Right renal pelvis (tissue), 4 donors: Measurements from ENCODE around the gene RPS14. TPM values are rescaled to one million over a fixed set of nuclear protein-coding genes. Genes with fewer than 3 reads are reported as not detected.

Experiments used
- DNase-seq, 4 donors: peaks; one replicate each; pipeline ENCODE4 v3.0.0-alpha.2; 2013; ENCODE audit warnings: low read depth in 4 of 4, low spot score in 3 of 4, missing footprints in 1 of 4
- polyA plus RNA-seq, 4 donors: library from polyadenylated mRNA; unstranded; fragments of 120-200 nt; gene quantifications; one replicate each; pipeline ENCODE4 v1.2.1, GENCODE V29; 2013; ENCODE audit not compliant: insufficient read length in 4 of 4

The RPS14 gene
- polyA plus RNA-seq, 4 donors, result 1,712 to 2,075 (median 1,946) TPM

DNA sequence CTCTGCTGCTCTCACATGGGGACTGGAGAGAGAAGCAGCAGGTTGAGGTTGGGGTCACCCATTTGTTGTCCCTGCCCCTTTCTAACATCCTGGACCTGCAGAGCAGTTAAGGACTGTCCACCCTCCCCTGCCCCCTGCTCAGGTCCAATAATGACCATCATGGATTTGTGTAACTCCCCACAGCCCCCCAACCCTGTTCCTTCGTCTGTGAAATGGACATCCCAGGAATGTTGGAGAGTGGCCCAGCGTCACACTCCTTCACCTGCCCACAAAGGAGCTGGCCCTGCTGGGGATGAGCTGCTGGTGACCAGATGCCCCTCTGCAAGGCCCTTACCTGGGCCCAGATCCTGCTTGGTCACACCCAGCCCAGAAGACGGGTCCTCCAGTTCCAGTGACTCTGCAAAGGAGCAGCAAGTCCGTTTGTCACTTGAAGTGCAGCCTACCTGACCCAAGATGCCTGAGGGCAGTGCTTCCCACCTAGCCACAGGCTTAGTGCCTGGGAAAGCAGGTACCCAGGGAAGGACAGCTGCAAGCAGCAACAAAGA lies 47.2 kb downstream of the RPS14 start:
- no peak for DNase-seq

DNA sequence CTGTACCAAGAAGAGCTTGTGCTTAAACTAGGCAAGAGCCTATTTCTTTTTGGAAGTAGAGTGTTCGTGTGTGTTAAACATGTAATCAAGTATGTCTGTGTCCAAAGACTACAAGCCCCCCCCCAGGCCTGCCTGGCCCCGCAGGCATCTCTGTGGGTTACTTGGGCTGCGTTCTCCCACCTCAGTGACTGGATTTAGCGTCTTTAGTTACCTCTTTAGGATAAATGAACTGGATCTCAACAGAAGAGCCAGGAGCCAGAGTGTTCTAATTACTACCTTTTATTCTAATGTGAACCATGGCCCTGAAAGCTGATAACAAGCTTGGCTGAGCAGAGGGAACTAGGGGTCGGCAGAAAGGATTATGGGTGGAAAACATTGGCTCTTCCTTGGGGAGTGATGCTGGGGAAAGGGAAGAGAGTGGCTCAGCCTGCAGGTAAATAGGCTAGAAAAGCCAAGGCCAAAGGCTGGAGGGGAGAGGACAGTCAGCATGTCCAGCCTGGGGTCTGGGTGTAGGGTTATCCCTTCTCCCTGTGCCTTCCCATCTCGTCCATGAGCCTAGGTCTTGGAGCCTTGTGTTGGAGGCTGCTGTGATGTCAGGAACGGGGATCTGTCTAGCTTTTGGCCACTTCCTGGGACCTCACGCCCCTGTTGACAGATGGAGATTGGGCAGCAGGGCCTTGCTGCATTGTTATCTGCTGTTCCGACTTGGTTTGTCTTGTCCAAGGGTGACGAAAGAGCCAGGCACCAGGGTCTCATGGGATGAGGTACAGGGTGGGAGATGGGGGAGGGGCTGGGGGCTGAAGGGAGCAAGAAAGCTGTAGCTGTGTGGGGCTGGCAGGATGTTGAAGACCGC lies 47.9 kb downstream of the RPS14 start:
- DNase-seq, result no peak

DNA sequence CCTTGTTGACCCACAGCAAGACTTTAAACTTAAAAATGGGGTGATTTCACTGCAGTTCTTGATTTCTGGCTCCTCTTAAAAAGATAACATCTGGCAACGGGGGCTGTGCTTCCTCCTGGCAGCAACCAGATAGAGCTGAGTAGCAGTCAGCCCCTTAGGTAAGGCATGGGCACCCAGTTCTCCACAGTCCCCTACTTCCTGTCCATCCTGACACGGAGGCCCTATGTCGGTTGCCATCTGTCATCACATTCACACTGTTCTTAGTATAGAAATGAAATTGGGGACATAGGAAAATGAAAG lies 48.5 kb downstream of the RPS14 start:
- no peak for DNase-seq

DNA sequence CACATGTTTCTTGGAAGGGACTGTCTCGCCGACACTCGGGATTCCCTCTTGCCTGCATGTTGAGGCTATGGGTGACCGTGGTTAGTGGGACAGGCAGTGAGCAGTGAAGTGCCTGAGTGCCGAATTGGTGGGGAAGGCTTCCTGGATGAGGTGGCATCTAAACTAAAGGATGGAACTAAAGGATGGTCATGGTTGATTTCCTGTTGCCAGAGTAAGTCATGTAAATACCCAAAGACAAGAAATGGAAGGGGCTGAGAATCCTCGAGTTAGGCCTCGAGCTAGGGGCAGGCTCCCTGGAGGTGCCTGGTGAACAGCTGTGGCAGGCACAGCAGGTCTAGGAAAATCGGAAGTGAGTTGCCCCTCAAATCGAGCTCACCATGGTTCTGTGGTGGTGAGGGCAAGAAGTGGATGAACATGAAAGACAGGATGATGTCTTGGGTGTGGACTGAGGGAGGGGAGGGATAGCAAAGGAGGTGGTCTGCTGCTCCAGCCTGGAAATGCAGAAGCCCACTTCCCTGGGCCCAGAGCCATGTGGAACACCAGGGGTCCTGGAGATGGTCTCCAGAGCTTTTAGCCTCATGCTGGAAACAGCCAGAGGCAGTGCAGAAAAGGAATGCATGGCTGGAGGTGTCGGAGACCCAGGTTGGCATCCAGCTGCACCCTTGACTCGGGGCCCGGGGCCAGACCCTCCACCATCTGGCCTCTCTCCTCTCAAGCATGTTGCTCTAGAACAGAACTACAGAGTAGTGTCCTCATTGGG lies 49.0 kb downstream of the RPS14 start:
- no peak for DNase-seq

DNA sequence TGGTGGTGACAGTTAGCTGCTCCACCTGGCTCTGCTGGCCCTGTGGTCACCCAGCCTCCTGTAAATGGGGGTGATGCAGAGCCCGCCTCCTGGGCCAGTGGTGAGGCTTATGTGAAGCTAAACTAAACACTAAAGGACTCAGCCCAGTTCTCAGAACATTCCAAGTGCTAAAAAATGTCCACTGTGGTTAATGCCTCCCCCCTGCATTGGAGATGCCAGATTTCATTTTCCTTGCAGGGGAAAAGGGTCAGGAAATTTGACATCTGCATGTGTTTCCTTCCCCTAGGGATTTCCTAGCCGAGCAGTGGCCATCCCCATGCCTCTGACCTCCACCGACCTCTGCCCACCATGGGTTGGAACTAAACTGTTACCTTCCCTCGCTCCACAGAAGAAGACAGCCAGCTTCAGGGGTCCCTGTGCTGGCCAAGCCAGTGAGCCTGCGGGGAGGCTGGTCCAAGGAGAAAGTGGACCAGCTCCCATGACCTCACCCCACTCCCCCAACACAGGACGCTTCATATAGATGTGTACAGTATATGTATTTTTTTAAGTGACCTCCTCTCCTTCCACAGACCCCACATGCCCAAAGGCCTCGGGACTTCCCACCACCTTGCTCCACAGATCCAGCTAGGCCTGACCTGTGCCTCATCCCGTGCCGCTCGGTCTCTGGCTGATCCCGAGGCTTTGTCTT lies 49.9 kb downstream of the RPS14 start:
- DNase-seq, result no peak

DNA sequence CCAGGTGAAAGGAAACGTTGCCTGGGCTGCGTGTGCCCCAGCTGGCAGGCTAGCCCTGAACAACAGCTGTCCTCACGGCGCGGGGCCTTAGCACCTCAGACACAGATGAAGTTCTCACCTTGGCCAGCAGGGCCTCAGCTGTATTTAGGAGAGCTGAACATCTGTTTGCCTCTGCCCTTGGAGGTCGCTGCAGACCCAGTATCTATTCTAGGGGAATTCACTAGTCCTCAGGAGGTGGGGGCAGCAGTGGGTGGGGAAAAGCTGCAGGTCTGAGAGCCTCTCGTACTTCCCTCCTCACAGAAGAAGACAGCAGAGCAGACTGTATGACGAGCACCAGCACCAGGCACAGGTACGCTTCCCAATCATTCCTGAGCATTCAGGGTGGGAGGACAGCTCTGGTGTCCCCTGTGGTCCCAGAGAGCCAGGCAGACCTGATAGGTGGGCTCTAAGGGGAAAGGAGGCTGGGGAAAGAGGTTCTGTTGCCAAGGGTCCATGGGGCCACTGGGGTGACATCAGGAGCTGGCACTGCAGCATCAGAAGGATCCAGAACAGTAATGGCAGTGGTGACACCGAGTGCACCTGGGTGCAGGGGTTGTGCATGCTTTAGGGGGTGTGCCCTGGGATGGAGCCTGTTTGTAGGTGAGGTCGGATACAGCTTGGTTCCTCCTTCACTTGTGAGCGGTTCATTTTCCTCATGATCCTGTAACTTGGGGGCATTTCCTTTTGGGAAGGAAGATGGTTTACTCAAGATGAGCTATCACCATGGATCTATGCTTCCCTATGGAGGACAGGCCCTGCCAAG lies 50.6 kb downstream of the RPS14 start:
- no peak for DNase-seq

DNA sequence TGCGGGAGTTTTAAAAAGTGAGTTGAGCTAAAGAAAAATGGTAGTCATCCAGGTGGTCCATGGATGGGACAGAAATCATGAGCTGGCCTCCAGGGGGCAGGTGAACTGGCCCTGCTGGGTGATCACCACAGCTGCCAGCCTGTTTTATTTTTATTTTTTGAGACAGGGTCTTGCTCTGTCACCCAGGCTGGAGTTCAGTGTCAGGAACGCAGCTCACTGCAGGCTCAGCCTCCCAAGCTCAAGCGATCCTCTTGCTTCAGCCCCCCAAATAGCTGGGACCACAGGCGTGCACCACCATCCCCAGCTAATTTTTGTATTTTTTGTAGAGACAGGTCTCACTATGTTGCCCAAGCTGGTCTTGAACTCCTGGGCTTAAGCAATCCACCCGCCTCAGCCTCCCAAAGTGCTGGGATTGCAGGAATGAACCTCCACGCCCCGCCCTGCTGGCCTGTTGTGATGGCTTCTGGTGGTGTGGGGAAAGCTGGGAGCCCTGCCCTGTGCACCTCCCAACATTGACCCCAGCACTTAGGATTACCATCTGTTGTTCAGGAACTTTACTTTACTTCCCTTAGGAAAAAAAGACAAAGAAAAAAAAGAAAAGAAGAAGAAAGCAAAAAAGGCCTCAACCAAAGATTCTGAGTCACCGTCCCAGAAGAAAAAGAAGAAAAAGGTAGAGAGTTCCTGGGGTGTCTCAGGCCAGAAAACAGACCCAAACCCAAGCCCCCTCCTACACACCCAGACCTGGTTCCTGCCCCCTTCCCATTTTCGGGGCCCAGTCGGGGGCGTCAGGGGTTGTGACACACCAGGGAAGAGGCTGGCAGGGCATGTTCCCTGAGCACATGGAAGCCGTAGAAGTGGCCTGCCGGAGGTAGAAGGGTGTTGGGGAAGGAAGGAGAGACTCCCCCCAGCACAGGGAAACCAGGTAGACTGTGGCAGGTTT lies 51.5 kb downstream of the RPS14 start:
- DNase-seq, result no peak

DNA sequence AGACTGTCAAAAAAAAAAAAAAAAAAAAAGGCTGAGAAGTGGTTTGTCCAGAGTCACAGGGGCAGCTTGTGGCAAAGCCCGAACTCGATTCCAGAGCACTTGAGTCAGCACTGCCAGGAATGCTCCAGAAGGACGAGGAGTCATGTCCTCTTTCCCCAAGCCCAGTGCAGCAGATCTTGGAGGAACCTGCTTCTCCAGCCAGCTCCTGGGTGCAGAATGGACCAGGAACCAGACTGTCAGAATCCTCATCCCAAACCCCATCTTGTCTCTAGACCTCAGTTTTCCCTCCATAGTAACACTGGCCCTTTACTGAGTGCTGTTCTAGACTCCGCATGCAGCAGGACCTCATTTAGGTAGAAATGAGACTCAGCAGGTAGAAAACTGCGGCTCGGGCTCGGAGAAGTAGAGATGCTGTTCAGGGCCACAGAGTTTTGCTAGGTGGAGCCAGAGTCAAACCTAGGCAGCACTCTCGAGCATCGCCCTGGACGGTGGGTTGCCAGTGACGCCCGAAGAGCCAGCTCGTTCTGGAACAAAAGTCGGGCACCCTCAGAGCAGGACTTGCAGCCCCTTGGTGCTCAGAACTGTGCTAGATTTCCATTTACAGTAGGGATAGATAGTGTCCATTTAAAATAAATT lies 52.3 kb downstream of the RPS14 start:
- DNase-seq, result no peak

DNA sequence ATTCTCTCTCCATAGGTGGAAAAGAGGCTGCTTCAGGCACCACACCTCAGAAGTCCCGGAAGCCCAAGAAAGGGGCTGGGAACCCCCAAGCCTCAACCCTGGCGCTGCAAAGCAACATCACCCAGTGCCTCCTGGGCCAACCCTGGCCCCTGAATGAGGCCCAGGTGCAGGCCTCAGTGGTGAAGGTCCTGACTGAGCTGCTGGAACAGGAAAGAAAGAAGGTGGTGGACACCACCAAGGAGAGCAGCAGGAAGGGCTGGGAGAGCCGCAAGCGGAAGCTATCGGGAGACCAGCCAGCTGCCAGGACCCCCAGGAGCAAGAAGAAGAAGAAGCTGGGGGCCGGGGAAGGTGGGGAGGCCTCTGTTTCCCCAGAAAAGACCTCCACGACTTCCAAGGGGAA lies 53.3 kb downstream of the RPS14 start:
- DNase-seq, result no peak

DNA sequence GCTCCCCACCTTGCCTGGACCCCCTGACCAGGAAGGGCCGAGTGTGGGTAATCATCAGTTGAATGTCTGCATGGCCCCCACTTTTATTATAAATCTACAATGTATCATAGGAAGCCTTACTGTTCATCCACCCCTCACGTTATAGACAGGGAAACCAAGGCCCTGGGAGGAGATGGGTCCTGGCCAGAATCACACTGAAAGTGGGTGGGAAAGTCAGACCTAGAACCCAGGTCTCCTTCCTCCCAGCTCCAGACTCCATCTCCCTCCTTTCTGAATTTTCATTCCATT lies 53.9 kb downstream of the RPS14 start:
- no peak for DNase-seq

DNA sequence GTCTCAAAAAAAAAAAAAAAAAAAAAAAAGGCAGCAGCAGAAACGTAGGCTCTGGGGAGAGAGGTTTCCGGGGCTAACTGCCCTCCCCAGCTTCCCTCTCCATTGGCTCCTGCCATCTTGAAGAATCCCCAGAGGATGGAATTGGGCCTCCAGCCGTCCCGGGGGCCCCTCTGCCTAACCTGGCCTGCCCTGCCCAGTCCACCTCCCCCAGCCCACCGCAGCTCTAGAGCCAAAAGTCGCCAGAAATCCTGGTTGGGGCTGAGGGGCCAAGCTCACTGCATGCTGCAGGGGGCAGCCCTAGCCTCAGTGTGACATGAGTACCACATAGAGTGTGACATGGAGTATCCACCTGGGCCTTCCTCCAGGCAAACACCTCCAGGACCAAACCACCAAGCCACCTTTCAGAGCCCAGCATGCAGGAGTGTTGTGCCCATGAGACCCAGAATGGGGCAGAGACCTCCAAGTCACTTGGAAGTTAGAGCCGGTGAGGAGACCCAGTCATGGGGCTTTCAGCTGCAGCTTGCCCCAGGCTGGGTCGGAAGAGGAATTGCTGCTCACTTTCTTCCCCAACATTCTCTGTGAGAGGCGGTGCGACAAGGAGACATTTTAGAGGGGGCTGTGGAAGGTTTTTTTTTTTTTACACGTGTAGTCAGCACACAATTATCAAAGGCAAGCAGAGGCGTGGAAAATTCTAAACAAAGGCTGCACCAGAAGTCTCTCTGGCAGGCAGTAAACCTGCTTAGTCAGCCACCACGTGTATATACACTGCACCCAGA lies 54.4 kb downstream of the RPS14 start:
- no peak for DNase-seq

DNA sequence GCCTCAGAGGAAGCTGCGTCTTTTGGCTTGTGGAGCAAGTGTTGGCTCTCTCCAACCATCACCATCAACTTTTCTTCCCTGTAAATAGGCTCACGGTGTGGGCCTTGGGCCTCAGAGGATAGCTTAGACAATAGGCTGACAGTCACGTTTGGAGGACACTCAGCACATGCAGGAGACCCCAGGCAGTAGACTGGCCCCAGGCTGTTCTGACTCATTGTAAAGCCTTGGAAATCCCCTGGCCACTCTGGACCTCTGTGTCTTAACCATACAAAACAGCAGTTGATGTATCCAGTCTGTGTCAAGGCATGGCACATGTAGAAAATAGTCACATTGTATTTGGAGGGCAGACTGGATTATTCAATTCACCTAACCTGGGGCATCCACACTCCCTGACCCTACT lies 55.4 kb downstream of the RPS14 start:
- DNase-seq, result no peak

DNA sequence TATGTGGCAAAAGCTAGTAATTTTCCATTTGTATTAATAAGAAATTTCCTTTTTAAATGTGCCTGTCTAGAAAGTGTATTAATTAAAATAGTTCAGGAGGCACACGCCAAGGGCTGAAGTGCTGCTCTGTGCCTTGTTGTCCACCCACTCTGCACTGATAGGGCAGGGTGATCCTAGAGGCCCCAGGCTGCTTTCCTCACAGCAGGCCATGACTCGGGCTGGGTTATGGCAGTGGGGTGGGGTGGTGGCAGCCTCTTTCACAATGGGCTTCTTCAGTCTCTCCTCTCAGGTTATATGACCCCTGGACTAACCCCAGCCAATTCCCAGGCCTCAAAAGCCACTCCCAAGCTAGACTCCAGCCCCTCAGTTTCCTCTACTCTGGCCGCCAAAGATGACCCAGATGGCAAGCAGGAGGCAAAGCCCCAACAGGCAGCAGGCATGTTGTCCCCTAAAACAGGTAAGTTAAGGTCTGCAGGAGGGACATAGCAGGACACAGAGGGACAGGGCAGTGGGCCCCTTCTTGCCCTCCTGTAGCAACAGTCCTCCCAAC lies 56.4 kb downstream of the RPS14 start:
- no peak for DNase-seq

DNA sequence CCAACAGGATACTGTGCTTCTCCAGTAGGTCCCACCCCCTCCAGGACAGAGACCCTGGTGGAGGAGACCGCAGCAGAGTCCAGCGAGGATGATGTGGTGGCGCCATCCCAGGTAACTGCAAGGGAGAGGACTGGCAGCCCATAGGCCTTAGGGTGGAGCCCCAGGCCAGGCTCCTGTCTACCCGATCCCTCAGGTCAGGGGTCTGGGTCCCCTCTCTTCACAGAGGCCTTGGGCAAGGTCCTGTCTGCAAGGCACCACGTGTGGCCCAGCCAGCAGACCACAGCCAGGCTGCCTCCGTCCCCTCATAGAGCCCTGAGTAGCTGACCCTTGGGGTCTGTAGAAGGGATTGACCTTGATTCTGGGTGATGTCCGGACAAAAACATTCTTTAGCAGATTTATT lies 56.9 kb downstream of the RPS14 start:
- no peak for DNase-seq
